Measurements from ENCODE around the gene SLC16A5. TPM values are rescaled to one million over a fixed set of nuclear protein-coding genes. Genes with fewer than 3 reads are reported as not detected.
A peak's percentile ranks its signal among the peaks of the same experiment; 100 is the strongest.

SLC16A5 gene
- total RNA-seq, 6 donors from 2014 or later = 40.6 to 234 (median 123) TPM

- H3K36me3 ChIP-seq = no peaks in the 10 kb centered on the region
- no peaks in the 10 kb centered on the region for H3K9me3 ChIP-seq
- WGBS, 2 donors = 23 to 58% methylated on average over 6 to 12 of the region's 12 CpGs
- peak overlapping the region in 3 of 4 donors; percentile 59 to 73 (median 60) for H3K4me3 ChIP-seq
- H3K27ac ChIP-seq = peak overlapping the region; percentile 95 to 98 (median 98)
- DNase-seq (no peak), ATAC-seq (ENCODE audit: low FRiP score in 2 of 2) (no peak)
- H3K4me1 ChIP-seq = peaks cover 49 to 75% (median 56%) of the 10 kb centered on the region in 4 donors
- TF ChIP-seq POLR2A (IDR thresholded peaks at IDR 0.05) (no peak), EP300 (IDR thresholded peaks at IDR 0.05) (no peak), POLR2AphosphoS5 (IDR thresholded peaks at IDR 0.05) (no peak)
- TF ChIP-seq, protein P1, sequence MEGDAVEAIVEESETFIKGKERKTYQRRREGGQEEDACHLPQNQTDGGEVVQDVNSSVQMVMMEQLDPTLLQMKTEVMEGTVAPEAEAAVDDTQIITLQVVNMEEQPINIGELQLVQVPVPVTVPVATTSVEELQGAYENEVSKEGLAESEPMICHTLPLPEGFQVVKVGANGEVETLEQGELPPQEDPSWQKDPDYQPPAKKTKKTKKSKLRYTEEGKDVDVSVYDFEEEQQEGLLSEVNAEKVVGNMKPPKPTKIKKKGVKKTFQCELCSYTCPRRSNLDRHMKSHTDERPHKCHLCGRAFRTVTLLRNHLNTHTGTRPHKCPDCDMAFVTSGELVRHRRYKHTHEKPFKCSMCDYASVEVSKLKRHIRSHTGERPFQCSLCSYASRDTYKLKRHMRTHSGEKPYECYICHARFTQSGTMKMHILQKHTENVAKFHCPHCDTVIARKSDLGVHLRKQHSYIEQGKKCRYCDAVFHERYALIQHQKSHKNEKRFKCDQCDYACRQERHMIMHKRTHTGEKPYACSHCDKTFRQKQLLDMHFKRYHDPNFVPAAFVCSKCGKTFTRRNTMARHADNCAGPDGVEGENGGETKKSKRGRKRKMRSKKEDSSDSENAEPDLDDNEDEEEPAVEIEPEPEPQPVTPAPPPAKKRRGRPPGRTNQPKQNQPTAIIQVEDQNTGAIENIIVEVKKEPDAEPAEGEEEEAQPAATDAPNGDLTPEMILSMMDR (IDR thresholded peaks at IDR 0.05) = no peak
- no peaks in the 10 kb centered on the region for H3K27me3 ChIP-seq
These were observed 584 bp upstream of the SLC16A5 start for GRCh38 chr17:75087182-75087557.

DNA sequence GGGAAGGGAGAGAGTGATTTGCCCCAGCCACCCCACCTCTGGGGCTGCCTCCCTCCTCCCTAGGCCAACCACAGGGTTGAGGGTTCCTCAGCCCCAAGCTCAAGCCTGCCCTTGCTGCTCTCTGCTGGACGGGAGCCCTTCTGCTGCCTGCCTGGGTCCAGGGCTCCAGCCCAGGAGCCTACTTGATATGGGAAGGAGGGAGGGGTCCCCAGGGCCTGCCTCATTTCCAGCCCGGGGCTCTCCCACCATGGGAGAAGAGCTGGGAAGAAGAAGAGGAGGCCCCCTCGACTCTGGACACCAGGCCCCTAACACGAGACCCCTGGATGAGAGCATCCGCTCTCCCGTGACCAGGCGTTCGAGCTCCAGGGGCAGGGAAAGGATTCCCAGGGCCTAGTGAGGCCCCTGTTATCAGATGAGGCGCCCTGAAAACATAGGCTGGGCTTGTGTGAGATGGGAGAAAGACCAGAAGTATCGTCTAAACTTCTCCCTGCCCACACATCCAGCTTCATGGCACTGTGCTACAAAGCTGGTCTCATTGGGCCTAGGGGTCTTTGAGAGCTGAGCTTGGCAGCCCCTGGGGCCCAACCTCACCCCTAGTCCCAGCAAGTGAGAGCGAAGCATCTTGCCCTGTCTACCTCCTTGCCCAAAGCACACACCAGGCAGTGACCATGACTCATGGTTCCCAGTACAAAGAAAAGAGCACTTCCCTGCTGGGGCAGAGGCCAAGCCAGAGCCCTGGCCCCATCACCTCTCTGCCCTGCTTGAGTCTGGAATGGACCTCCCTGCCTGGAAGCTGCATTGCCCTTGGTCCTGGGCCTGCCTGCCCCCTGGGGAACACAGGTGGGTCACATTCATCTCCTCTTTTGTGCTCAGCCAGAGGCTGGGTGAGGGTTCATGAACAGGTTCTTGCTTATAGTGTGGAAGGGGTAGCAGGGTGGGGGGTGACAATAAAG is 987 bp downstream of the SLC16A5 start:
- H3K9me3 ChIP-seq = no peaks in the 10 kb centered on the region
- TF ChIP-seq, protein P1 (IDR thresholded peaks at IDR 0.05) = no peak
- TF ChIP-seq POLR2A (IDR thresholded peaks at IDR 0.05) (peak in 2 of 4 donors; percentile 21 to 55), POLR2AphosphoS5 (IDR thresholded peaks at IDR 0.05) (peak; percentile 66 to 77), EP300 (IDR thresholded peaks at IDR 0.05) (no peak)
- no peaks in the 10 kb centered on the region for H3K36me3 ChIP-seq
- no peaks in the 10 kb centered on the region for H3K27me3 ChIP-seq
- peak overlapping the region; percentile 59 to 73 (median 61) for H3K4me3 ChIP-seq
- DNase-seq (peak in 1 of 2 donors; percentile 85), ATAC-seq (ENCODE audit: low FRiP score in 2 of 2) (peak; percentile 41 to 61)
- 83% methylated on average over 7 of the region's 11 CpGs; no CpG with 5 or more reads in 1 of the 2 donors for WGBS, 2 donors
- peak overlapping the region; percentile 95 to 98 (median 98) for H3K27ac ChIP-seq
- H3K4me1 ChIP-seq = peaks cover 65 to 89% (median 67%) of the 10 kb centered on the region in 4 donors

DNA sequence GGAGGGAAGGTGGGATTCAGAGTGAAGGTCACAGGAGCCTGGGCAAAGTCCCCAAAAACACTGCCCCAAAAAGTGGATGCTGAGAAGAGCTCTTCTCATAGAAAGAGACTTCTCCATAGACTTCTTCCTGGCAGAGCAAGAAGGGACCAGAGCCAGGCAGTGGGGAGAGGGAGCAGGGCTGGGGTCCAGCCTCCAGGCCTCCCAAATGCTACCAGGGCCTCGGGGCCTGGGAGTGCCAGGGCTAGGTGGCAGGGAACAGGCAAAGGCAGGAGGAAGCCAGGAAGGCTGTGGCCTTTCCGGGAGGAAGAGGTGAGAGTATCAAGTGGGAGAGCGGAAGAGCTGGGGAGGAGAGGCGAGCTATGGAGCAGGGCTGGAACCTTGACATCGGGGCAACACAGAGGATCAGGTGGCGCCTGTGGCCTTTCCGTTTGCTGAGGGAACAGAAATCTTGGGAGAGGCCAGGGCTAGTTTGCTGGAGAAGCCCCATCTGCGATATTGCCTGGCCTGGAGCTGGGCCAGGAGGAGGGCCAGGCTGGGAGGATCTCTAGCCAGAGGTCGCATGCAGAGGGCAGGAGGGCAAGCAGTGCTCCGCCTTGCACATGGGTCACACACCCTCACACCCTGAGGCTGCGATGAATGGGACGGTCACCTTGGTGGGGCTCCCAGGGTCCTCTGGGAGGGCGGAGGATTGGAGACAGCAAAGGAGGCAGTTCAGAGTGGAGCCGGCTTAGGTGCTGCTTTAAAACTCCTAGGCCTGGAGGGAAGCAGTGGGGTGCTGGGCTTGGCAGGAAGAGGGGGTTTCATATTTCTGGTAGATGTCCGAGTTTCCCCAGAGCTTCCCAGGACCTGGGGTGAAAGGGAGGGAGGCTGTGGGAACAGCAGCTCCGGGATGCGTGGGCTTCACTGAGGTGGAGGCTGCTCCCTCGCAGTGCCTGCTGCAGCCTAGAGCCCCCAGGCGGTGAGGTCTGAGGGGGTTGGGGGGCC is 3.4 kb downstream of the SLC16A5 start:
- peaks cover 0 to 5% (median 2%) of the 10 kb centered on the region in 4 donors for H3K36me3 ChIP-seq
- peak overlapping the region; percentile 74 to 98 (median 82) for H3K27ac ChIP-seq
- H3K4me1 ChIP-seq = peaks cover 76 to 98% (median 82%) of the 10 kb centered on the region in 4 donors
- H3K4me3 ChIP-seq = peak overlapping the region in 3 of 4 donors; percentile 3 to 60 (median 11)
- no peaks in the 10 kb centered on the region for H3K9me3 ChIP-seq
- ATAC-seq (ENCODE audit: low FRiP score in 2 of 2) (no peak), DNase-seq (peak in 1 of 2 donors; percentile 45)
- 50 to 59% methylated on average over 11 to 17 of the region's 19 CpGs for WGBS, 2 donors
- no peaks in the 10 kb centered on the region for H3K27me3 ChIP-seq
- TF ChIP-seq EP300 (IDR thresholded peaks at IDR 0.05) (no peak), POLR2A (IDR thresholded peaks at IDR 0.05) (peak in 1 of 4 donors; percentile 11), POLR2AphosphoS5 (IDR thresholded peaks at IDR 0.05) (no peak)
- TF ChIP-seq, protein P1 (IDR thresholded peaks at IDR 0.05) = no peak

GRCh38 chr17:75091855-75092327 is 4.1 kb downstream of the SLC16A5 start:
- no peak for ATAC-seq (ENCODE audit: low FRiP score in 2 of 2)
- WGBS, 2 donors = 78 to 87% methylated on average over 10 of the region's 10 CpGs
- Histone ChIP-seq H3K4me3 (peak overlapping the region in 3 of 4 donors; percentile 3 to 60 (median 11)), H3K27me3 (no peaks in the 10 kb centered on the region), H3K36me3 (peaks cover 0 to 5% (median 2%) of the 10 kb centered on the region in 4 donors), H3K9me3 (no peaks in the 10 kb centered on the region), H3K4me1 (peaks cover 75 to 99% (median 81%) of the 10 kb centered on the region in 4 donors), H3K27ac (peak overlapping the region; percentile 74 to 98 (median 82))
- TF ChIP-seq POLR2AphosphoS5 (IDR thresholded peaks at IDR 0.05) = no peak
- TF ChIP-seq, protein P1 (IDR thresholded peaks at IDR 0.05) = no peak
- DNase-seq = no peak
